HG03521 (cell line): ENCODE results near the gene SERPINH1.
A peak's percentile ranks its signal among the peaks of the same experiment; 100 is the strongest.

Experiments used
- ATAC-seq: cut with Tn5 transposase; IDR thresholded peaks from one replicate; pipeline ENCODE4 v1.9.1; 2021; ENCODE audit warnings: mild to moderate bottlenecking, moderate library complexity; ENCODE audit not compliant: unreplicated experiment

SERPINH1 gene

DNA sequence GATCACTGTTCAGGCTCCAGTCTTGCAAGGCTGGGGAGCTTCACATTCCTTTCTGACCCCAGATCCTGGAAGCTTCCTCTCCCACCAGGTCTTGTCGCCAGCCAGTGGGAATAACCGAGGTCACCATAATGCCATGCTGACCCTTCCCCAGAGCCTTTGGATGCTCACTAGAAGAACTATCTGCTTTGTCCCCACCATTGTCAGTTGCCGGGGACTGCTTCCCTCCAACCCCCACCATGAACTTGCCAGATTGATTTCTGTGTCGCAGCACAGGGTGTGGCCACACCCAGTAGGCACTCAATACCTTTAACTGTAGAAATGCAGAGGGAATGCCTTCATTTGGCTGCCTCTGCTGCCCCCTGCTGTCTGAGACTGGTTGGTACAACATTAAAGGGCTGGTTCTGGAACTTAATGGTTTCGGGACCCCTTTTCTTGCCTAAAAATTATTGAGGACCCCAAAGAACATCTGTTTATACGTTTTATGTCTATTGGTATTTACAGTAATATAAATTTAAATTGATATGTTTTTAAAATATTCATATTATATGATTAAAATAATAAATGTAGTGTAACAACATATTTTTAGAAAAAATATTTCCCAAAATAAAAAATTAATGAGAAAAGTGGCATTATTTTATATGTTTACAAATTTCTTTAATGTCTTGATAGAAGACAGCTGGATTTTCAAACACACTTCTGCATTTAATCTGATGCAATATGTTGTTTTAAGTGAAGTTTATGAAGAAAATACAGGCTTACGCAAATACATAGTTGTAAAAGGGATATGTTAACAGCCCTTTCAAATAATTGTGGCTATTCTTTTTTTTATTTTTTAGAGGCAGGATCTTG is 29.6 kb upstream of the SERPINH1 start:
- ATAC-seq = no peak

DNA sequence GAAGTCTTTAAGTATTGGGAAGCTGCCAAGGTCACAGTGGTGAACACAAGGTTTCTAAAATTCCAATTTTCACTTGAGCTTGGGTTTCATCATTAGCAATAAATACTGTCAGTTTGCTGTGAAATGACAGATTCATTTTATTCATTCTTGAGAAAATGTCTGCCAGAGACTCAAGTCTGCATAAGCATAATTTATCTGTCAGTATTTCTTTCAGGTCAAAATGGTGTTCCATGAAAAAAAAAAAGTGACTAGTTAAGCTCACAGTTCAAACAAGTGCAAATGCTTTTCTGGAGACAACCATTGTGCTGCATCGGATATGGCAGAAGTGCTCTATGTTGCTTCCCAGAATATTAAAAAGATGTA is 28.2 kb upstream of the SERPINH1 start:
- ATAC-seq = no peak

DNA sequence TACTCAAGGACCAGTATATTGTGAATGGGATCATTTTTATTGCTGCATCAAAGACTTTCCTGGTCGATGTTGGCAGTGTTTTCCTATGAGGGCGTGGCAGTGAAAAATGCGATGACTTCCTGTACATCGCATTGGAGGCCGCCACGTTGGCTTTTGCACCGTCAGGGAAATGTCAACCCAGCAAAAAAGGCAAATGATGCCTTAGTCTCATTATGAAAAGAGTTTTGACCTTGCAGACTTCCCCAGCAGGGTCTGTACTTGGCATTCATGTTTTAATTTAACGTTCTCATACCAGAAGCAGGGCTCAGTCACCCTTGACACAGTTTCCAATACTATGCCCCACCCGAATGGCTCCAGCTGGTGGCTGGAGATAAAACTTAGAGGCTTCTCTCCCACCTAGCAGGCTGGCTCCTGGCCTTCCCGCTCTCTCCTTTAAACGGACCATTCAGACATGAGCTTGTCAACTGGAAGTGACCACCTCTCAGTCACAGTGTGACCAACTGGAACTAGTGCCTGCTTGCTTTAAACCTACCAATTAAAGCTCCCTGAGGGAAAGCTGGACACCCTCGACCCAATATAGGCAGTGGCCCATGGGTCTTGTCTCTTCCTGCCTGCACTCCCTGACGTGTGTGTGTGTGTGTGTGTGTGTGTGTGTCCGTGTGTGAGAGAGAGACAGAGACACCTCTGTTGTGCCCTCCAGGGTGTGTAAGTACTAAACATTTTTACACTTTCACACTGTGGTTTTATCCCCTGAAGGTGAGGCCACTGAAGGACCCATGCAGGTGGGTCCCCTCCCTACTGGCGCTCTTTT is 27.6 kb upstream of the SERPINH1 start:
- ATAC-seq = no peak

DNA sequence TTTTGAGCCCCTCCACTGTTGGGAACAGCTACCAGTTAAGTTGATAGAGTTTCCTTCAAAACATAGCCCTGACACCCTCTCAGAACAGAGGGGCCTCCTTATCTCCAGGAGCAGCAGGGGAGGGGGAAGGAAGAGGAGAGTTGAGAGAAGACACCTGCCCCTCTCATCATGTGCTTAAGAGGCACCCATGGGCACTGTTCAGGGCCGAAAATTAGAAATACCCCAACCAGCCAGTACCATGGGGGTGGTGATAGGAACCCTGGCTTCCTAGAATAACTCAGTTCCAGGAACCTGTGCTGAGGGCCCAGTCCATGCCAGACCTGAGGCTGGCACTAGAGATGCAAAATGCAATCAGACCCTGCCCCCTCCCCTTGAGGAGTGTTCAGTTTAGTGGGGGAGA is 27.0 kb upstream of the SERPINH1 start:
- ATAC-seq = no peak

DNA sequence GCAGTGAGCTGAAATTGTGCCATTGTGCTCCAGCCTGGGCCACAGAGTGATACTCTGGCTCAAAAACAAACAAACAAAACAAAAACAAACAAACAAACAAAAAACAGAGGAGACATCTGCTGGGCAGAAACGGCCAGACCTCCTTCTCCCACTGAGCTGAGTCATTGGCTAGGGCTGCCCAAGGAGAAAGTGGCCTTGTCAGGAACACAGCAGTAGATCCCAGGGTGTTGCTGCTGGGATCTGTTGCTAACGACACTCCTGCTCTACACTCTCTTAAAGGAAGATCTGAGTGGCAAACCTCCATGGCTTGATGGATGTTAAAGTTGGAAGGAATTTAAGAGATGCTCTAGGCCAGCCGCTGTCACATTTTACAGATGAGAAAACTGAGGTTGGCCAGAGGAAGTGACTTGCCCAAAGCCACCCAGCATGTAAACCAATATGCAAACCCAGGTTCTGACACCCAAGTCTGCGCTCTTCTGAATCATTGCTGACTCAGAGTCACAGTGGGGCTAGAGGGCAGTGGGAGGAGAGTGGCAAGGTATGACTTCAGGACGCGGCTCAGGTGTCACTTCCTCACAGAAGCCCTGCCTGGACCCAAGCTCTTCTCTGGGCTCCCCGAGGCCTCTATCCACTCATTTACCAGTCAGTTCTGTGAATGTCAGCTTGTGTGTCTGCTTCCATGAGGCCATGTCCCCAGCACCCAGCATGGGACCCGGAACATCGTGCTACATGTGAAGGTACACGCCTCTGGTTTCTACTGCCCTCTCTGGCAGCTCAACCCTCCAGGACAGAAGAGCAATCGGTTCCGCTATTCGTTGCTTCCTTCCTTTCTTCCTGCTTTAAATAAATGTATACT is 25.0 kb upstream of the SERPINH1 start:
- peak; percentile 94 for ATAC-seq

DNA sequence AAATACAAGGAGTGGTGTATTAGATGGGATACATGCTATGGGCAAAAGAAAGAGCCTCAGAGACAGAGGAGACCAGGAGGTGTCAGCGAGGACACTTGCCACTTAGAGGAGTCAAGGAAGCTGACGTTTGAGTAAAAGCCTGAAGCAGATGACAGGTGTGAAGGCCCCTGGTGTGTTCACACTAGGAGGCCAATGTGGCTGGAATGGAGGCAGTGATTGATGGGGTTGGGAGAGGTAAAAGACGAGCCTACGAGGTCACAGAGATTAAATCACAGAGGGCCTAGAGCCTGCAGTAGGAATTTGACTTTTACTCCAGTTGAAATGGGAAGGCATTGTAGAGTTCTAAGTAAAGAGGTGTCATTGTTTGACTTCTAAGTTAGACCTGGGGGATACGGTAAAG is 24.3 kb upstream of the SERPINH1 start:
- ATAC-seq = no peak

DNA sequence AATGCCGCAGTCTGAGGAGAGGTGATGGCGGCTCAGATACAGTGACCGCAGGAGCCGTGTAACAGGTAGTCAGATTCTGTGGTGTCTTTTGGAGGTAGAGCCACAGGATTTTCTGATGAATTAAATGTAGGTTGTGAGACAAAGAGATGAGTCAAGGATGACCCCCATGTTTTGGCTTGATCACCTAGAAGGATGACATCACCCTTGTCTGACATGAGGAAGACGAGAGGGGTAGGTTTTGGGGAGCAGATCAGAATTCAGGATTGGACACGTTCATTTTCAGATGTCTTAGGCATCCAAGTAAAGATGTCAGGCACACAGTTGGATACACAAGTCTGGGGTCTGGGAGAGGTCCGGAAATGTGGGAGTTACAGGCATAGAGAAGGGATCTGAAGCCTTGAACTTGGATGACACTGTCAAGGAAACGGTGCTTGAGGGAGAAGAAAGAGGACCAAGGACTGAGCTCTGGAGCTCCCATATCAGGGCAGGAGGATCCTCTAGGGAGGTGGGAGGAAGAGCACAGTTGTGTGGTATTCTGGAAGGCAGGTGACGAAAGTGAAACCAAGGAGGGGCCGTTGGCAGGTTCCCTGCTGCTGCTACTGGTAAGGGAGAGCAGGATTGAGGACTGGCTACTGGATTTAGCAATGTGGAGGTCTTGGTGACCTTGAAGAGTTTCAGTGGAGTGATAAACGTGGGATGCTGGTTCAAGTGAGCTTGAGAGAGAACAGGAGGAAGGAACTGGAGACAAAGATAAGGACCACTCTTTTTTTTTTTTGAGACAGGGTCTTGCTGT is 23.7 kb upstream of the SERPINH1 start:
- no peak for ATAC-seq

DNA sequence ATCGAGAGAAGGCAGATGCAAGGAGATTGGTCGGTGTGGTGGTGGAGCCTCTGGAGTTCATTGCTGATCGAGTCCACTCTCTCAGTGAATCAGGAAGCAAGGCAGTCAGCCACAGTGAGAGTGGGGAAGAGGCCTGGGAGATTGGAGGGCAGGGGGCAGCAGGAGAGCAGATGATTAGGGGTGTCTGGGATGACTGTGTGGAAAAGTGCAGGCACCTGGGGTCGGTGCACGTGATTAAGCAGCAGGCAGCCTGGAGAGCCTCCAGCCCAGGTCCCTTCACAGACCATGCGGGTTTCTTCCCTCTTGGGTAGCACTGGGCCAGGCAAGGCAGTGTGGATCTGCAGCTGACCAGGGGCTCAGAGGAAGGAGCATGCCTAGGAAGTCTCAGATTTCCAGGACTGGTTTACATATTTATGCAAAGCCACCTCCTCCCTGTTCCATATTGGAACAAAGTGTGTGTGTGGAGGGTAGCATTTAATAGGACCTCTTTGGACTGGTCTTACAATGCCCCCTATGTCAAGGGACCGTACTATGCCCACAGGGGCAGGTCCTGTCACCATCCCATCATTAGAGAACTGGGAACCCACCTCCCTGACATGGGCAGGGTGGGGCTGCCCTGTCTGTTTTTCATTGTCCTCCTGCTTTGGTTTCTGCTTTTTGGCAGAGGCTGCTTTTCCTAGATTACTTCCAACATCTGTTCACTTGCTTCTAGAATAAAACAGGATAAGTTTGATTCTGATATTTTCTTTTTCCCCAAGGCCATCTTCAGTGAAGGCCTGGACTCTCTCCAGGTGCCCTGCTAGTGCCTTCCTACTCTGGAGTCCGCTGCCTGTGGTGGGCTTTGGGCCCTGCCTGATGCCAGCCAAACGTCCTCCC is 22.4 kb upstream of the SERPINH1 start:
- no peak for ATAC-seq

DNA sequence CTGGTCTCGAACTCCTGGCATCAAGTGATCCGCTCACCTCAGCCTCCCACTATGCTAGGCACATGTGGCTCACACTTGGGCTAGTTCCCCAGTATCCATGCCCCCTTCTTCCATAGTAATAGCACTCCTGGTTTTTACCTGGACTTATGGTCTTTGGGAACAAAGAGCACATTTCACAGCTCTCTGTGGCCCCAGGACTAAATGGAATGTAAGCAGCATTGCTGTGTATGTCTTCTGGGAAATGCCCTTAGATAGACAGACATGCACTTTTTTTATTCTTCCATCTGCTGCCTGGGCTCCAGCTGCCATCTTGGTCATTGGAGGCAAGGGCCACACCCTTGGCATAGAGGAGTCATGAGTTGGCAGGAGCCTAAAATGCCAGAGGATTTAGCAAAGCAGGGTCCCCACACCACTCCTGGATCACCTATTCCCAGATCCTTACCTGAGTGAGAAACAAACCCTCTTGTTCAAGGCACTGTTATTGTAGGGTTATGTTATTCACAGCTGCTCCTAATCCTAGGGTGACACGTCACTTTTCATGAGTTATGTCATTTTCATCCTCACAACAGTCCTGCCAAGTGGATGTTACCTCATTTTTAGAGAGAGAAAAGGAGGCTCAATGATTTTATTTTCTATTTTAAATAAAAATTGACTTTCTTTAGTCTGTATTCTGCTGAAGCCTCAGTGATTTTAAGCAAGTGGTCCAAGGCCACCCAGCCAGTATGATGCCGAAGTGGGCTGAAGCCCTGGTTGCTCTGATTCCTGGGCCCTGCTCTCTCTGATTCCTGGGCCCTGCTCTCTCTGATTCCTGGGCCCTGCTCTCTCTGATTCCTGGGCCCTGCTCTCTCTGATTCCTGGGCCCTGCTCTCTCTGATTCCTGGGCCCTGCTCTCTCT is 20.6 kb upstream of the SERPINH1 start:
- no peak for ATAC-seq

DNA sequence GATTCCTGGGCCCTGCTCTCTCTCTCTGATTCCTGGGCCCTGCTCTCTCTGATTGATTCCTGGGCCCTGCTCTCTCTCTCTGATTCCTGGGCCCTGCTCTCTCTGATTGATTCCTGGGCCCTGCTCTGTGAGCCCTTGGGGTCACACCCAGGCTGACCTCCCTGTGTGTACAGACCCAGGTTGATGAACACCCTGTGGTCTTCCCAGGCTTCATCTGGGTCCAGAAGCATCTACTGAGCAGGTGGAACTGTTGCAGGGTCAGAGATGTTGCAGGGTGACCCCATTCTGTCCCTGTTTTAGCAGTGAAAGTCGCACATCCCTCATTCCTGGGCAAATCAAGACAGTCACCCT is 20.0 kb upstream of the SERPINH1 start:
- ATAC-seq = no peak

DNA sequence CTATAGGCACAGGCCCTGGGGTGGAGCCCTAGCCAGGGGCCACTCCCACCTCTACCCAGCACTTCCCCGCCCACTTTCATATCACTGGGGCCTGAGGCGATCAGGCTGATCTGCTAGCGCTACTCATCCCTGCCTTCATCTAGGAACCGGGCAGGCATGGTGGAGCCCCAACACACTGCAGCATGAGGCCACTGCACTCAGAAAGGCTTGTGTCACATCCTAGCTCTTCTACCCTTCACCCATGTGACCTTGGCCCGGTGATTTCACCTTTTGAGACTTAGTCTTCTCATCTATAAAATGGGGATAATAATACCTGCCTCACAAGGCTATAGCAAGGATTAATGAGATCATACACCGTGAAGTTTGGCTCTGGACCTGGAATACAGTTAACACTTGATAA is 18.2 kb upstream of the SERPINH1 start:
- no peak for ATAC-seq

DNA sequence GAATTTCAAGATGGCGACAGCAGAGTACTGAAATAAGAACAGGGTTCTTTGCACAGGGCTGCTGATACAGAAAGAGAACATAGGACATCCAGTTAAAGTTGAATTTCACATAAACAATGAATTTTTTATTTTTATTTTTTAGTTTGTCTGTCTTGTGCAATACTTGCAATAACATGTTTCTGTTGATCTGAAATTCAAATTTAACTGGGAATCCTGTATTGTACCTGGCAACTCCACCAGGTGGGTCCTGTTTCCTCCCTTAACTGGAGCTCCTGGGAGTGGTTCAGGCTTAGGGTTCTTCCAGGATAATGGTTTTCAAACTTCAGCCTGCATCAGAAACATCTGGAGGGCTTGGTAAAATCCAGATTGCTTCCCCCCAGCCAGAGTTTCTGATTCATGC is 14.9 kb upstream of the SERPINH1 start:
- ATAC-seq = no peak

DNA sequence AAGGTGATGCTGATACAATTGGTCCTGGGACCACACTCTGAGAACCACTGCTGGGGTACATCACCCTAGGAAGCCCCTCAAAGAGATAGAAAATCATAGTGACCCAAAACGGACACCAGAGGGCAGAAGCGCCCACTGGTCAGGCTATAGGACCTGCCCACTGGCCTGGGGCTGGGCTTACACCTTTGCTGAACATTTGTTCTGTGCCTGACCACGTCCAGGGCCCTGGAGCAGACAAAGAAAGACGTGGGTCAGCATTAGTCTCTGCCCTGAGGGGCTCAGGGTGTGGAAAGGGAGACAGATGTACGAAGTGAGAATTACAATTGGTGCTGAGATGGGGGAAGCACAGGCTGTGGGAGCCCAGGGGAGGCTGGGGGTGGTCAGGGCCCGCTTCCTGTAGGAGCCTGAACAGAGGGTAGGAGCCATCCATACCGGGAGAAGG is 14.4 kb upstream of the SERPINH1 start:
- ATAC-seq = no peak

DNA sequence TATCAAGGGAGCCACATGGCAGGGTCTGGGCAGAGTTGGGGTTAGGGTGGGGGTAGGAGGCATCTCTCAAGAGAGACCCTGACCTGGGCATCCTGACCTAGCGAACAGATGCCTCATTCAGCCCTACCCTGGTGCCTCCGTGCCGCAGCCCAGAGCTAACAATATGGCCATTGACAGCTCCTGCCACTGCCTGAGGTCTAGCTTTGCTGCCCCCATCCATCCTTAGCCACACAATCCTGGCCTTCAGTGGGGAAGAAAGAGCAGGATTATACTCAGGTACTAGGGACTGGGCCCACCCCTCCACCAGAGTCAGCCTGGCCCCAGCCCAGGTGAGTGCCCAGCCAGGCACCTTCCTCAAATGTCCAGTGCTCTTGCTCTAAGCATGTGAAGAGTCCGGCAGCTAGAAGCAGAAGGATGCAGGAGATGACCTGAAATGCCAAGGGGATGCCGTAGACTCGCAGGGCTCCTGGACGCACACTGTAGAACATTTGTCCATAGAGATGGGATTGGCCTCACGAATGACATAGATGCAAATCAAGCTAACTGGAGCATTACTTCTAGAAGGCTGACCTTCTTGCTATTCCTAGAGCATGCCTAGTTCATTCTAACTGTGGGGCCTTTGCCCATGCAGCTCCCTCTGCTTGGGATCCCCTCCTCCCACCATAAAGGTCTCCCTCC is 13.3 kb upstream of the SERPINH1 start:
- ATAC-seq = no peak

DNA sequence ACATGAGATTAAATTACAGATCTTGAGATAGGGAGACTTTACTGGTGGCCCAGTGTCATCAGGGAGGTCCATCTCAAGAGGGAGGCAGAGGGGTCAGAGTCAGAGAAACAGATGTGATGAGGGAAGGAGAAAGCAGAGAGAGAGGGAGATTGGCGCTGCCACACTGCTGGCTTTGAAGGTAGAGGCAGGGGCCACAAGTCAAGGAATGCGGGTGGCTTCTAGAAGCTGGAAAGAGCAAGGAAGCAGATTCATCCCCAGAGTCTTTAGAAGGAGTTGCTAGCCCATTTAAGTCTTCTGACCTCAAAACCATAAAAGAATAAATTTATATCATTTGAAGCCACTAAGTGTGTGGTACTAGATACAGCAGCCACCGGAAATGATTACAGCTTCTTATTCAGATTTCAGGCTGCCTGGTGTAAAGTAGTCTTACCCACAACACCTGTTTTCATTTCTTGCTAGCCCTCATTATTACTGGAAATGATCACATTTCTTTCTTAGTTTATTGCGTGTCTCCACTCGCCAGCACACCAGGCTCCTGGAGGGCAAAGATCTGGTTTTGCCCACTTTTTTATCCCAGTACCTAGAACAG is 12.6 kb upstream of the SERPINH1 start:
- ATAC-seq = no peak

DNA sequence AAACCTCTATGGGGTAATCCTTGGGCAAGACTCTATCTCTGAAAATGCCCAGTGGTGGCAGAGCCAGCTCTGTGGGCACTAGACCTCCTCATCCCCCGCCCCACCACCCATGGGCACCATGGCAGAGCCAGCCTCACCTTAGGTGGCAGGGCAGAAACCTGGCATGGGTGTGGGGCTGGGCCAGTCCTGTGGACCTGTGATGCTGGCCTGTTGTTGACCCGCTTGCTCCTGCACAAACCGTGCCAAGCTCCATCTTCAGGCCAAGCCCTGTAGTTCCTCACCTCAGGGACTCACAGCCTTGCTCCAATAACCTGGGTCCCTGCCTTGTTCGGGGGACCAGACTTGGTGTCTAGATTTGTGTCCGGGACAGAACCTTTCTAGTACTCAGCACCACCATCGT is 8.9 kb upstream of the SERPINH1 start:
- no peak for ATAC-seq

DNA sequence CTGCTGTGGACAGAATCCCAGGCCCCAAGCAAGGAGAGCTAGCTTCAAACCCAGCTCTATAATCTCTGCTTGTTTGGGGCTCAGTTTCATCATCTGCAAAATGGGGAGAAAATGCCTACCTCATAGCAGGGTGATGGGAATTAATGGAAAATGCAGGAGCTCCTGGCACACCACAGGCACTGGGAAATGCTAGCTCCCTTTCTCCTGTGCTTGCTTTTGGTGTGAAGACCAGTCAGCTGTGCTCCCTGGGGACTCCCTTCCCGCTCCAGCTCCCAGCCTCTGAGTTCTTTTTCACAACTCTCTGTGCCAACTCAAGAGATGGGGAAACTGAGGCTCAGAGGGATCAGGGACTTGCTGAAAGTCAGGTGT is 8.2 kb upstream of the SERPINH1 start:
- ATAC-seq = no peak
